ENCODE data around the gene MATR3.

The MATR3 gene

DNA sequence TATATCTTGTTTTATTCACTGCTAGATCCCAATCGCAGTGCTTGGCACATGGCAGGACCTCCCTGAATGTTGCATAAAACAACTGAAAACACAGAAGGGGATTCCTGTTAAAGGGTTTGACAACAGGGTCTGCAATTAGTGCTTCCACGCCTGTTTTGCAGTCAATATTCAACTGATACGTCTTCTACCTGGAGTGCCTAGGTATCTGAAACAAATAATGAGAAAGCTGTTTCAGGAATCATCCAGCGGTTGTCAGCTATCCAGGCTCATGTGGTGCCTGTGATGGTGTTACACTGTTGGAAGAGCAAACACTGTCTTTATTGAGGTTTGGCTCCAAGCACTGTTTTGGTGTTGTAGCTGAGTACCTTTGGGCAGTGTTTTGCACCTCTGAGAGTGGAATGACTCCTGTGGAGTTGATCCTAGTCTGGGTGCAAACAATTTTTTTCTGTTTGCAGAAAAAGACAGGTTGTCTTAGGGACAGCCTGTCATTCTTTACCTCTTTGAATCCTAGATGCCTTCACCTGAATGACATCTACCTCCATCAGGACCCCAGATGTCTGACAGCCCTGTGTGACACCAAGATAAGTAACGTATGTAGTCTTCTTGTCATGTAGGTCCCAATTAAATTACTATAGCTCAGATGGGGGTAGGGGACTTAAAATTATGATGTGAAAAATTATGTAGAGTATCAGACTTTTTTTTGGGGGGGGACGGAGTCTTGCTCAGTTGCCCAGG is 14.8 kb upstream of the MATR3 start:
- H3K36me3 ChIP-seq (ENCODE audit: control insufficient read depth, insufficient read depth, low read length), result peaks cover 23% of the 10 kb centered on the region
- H3K27me3 ChIP-seq (replicated peaks; ENCODE audit: control insufficient read depth, insufficient read depth, low read length), result no peaks in the 10 kb centered on the region
- TF ChIP-seq, protein P1, sequence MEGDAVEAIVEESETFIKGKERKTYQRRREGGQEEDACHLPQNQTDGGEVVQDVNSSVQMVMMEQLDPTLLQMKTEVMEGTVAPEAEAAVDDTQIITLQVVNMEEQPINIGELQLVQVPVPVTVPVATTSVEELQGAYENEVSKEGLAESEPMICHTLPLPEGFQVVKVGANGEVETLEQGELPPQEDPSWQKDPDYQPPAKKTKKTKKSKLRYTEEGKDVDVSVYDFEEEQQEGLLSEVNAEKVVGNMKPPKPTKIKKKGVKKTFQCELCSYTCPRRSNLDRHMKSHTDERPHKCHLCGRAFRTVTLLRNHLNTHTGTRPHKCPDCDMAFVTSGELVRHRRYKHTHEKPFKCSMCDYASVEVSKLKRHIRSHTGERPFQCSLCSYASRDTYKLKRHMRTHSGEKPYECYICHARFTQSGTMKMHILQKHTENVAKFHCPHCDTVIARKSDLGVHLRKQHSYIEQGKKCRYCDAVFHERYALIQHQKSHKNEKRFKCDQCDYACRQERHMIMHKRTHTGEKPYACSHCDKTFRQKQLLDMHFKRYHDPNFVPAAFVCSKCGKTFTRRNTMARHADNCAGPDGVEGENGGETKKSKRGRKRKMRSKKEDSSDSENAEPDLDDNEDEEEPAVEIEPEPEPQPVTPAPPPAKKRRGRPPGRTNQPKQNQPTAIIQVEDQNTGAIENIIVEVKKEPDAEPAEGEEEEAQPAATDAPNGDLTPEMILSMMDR (IDR thresholded peaks at IDR 0.05; ENCODE audit: insufficient read depth, low read length, poor library complexity, severe bottlenecking), result no peak
- no peak overlapping the region for H3K4me3 ChIP-seq (replicated peaks; ENCODE audit: low read depth, low read length)
- no peak for DNase-seq (ENCODE audit: extremely low read depth, insufficient read length)

DNA sequence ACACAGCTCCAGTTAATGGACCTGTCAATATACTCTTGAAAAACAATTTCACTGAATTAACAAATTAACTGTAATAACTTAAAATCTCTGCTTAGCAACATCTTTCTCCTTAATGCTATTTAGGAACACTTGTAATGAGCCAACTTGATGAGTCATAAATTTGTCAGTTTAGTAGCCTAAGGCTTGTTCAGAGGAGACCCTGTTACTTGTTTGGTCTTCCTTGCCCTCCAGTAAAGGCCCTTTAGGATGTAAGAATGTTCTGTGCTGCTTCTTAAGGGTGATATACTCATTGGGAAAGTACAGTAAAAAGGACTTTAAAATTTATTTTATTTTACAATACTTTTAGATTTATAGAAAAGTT is 11.4 kb upstream of the MATR3 start:
- H3K27me3 ChIP-seq (replicated peaks; ENCODE audit: control insufficient read depth, insufficient read depth, low read length), result no peaks in the 10 kb centered on the region
- no peak for DNase-seq (ENCODE audit: extremely low read depth, insufficient read length)
- no peak overlapping the region for H3K4me3 ChIP-seq (replicated peaks; ENCODE audit: low read depth, low read length)
- TF ChIP-seq, protein P1 (IDR thresholded peaks at IDR 0.05; ENCODE audit: insufficient read depth, low read length, poor library complexity, severe bottlenecking), result no peak
- H3K36me3 ChIP-seq (ENCODE audit: control insufficient read depth, insufficient read depth, low read length), result peaks cover 20% of the 10 kb centered on the region

- H3K27me3 ChIP-seq (replicated peaks; ENCODE audit: control insufficient read depth, insufficient read depth, low read length), result no peaks in the 10 kb centered on the region
- DNase-seq (ENCODE audit: extremely low read depth, insufficient read length), result no peak
- TF ChIP-seq, protein P1 (IDR thresholded peaks at IDR 0.05; ENCODE audit: insufficient read depth, low read length, poor library complexity, severe bottlenecking), result no peak
- peaks cover 17% of the 10 kb centered on the region for H3K36me3 ChIP-seq (ENCODE audit: control insufficient read depth, insufficient read depth, low read length)
- H3K4me3 ChIP-seq (replicated peaks; ENCODE audit: low read depth, low read length), result no peak overlapping the region
Measured at GRCh38 chr5:139283252-139284166, 10.0 kb upstream of the MATR3 start.

GRCh38 chr5:139284295-139284694 is 9.2 kb upstream of the MATR3 start:
- no peak for DNase-seq (ENCODE audit: extremely low read depth, insufficient read length)
- peaks cover 16% of the 10 kb centered on the region for H3K36me3 ChIP-seq (ENCODE audit: control insufficient read depth, insufficient read depth, low read length)

GRCh38 chr5:139285651-139286392 is 7.7 kb upstream of the MATR3 start:
- TF ChIP-seq, protein P1 (IDR thresholded peaks at IDR 0.05; ENCODE audit: insufficient read depth, low read length, poor library complexity, severe bottlenecking), result no peak
- peaks cover 16% of the 10 kb centered on the region for H3K36me3 ChIP-seq (ENCODE audit: control insufficient read depth, insufficient read depth, low read length)
- DNase-seq (ENCODE audit: extremely low read depth, insufficient read length), result no peak
- H3K27me3 ChIP-seq (replicated peaks; ENCODE audit: control insufficient read depth, insufficient read depth, low read length), result no peaks in the 10 kb centered on the region
- H3K4me3 ChIP-seq (replicated peaks; ENCODE audit: low read depth, low read length), result no peak overlapping the region

More at GRCh38 chr5:139284295-139284694, 9.2 kb upstream of the MATR3 start:
- Histone ChIP-seq H3K4me3 (replicated peaks; ENCODE audit: low read depth, low read length) (no peak overlapping the region), H3K27me3 (replicated peaks; ENCODE audit: control insufficient read depth, insufficient read depth, low read length) (no peaks in the 10 kb centered on the region)
- TF ChIP-seq, protein P1 (IDR thresholded peaks at IDR 0.05; ENCODE audit: insufficient read depth, low read length, poor library complexity, severe bottlenecking), result no peak

All from GM06990 (cell line).